HT1080 (cell line): ENCODE measurements around the gene TNN. TPM values are rescaled to one million over a fixed set of nuclear protein-coding genes. Genes with fewer than 3 reads are reported as not detected.
A peak's percentile ranks its signal among the peaks of the same experiment; 100 is the strongest.

Experiments
- DNase-seq: peaks from one replicate; pipeline ENCODE4 v3.0.0-alpha.2; 2015; ENCODE audit warnings: low read depth
- total RNA-seq: library from RNA; depleted of rRNA; stranded (reverse); fragments of >200 nt; shearing (Covaris generic); gene quantifications from 2 replicates; pipeline ENCODE4 v1.2.3, GENCODE V29; 2014

Gene TNN
- total RNA-seq, 1 experiment from 2014 or later = 0.06 TPM

DNA sequence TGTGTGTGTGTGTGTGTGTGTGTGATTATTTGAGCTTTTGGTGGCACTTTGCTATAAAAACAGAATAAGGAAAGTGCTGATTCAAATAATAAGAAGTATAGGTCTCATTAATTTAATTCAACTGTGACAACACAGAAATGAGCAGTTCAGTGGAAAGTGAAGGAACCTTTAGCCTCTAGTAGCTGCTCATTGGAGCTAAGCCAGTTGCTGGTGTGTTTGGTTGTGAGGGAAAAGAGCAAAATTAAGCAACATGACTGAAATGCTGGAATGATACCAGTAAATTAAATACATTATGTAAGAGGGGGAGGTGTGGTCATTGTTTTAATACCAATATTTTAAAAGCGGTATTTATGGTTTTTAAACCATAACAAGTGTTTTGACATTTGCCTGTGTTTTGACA is 69.7 kb downstream of the TNN start:
- DNase-seq = no peak

DNA sequence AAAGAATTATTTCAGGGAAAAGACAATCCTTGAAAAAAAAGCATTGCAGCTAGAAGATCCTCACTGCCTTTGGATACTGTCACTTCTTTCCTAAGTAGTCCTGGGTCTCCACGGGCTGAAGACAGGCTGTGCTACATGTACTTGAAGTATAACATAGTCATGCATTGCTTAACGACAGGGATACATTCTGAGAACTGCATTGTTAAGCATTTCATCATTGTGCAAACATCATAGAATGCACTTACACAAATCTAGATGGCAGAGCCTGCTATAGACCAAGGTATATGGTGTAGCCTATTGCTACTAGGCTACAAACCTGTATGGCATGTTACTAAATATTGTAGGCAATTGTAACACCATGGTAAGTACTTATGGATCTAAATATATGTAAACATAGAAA is 70.9 kb downstream of the TNN start:
- DNase-seq = no peak

DNA sequence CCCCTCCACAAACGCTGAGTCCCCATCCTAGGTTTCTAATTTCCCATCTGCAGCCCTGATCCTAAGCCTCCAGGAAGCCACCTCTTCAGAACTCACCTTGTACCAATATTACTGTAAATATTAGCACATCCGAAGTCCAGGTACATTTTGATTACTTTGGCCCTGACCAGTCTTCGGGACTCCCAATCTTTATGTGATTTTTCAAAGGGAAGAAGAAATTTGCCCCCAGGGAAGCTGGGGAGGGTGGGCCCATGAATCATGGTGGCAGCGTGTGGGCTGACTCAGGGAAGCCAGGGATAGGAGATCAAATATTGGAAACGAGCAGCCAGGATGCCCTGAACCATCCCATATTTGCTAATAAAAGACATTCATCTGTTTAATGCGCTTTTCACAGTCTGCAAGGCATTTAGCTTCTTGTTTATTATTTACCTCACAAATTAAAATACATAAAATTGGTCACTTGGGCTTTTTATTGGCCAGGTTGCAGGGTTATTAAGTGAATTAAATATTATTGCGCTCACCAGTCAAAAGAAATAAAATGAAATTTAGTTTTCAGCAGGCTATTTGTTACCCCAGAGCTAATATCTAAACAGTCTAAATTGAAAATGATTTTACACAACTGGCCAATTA is 78.4 kb downstream of the TNN start:
- DNase-seq = peak; percentile 22

DNA sequence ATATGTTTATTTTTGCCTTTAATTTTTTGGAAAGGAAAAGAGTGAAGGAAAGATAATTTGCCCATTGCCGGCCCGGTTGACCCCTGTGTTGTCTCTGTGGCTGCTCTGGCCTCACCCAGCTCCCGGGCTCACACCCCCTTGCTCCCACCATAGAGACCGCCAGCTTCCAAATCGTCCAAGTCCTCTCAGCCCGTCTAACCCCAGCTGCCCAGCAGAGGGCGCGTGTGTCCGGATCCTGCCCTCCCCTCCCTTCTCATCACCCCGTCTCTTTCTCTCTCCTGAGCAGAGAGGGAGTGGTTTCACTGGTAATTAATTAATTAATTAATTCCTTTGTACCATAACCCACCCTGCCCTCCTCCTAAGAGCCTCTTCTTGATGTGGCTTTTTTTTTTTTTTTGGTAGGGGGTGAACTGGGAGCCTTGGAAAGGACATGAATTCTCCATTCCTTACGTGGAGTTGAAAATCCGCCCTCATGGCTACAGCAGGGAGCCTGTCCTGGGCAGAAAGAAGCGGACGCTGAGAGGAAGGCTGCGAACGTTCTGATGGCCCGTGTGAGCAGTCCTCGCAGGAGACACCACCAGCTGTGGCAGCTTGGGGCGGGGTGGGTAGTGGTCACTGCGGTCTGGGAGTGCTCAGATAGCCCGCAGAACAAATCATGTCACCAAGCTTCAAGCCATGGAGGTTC is 79.0 kb downstream of the TNN start:
- peak; percentile 57 for DNase-seq

DNA sequence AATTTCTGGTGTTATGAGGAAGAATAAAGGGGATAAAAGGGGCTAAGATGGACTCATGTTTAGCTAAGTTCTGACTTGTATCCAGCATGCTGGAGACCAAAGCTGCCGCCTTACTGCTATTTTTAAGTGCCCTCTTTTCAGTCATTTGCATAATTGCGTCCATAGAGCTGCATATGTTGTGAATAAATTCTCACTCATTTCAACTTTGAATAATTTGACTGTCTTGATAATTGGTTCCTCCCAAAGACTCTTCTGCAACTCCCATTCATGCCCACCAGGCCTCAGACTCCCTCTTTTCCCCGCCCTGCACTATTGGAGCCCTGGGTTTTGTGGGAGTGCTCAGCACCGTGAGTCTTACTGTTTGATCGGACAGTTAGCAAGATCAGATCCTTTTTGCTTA is 79.9 kb downstream of the TNN start:
- DNase-seq = no peak

DNA sequence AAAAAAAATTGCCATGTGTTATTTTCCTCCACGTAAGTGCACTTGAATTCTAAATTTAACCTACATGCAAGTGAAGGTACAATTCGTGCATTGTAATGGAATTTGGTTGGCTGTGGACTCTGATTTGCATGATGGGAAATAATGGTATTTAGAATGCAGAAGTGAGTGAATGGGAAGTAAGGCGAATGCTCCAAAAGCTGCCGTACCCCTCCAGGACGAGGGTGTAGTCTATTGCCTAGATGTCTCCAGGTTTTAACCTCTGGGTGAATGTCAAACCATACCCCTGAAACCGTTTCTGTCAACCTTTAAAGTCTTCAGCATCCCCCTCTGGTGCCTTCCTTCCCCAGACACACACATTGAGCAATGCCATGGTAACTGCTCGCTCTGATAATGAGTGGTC is 80.4 kb downstream of the TNN start:
- no peak for DNase-seq

DNA sequence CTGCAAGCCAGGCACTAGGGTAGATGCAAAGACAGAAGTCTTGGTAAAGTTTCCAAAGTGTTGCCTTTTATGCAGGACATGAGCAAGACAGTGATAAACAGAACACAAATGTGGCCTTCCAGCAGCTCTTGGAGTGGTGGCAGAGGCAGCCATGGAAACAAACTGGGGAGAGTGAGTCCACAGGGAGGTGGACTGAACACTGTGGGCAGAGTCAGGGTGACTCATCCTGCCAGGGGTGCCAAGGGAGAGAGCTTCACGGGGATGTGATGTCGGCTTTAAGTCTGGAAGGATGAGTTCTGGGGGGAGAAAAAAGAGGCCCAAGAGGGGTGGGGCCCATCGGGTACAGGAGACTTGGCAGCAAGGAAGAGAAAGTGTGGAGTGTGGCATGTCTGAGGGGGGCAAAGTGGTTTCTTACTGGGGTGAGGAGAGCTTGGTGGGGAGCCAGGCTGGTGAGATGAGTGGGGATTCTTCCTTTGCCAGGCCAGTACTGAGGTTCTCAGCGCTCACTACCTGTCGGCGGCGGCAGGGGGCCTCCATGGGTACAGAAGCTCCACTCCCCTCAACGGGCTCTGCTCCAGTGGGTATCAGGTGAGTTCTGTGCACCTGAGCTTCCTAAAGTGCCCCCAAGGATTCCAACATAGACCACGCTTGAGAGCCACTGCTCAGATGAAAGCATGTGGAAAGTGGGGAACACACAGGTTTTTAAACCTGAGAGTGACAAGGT is 83.1 kb downstream of the TNN start:
- DNase-seq = peak; percentile 74

DNA sequence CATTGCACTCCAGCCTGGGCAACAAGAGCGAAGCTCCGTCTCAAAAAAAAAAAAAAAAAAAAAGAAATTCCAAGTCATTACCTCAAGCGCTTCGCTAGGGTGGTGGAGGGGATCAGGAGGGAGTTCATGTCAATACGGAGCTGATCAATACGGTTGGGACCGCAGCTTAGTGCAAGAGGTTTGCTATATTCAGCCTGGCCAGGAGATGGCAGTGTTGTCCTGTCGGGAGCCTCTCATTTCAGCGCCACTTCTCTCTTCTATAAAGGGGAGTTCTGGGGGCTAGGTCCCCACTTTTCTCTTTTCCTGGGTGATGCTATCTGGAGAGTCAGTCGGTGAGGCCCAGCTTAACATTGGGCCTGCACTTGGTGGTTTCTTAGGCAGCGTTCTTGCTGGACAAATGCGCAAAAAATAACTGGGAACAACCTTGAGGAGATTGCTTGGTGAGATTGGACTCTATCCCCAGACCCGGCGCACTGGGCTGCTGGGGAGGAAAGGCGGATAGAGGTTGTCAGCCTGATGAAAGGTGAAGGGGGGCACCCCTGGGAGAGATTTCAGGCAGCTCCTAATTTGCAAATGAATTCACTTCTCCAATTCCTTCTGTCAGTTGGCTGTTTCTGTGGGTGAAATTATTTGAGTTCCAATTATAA is 84.5 kb downstream of the TNN start:
- DNase-seq = peak; percentile 37

DNA sequence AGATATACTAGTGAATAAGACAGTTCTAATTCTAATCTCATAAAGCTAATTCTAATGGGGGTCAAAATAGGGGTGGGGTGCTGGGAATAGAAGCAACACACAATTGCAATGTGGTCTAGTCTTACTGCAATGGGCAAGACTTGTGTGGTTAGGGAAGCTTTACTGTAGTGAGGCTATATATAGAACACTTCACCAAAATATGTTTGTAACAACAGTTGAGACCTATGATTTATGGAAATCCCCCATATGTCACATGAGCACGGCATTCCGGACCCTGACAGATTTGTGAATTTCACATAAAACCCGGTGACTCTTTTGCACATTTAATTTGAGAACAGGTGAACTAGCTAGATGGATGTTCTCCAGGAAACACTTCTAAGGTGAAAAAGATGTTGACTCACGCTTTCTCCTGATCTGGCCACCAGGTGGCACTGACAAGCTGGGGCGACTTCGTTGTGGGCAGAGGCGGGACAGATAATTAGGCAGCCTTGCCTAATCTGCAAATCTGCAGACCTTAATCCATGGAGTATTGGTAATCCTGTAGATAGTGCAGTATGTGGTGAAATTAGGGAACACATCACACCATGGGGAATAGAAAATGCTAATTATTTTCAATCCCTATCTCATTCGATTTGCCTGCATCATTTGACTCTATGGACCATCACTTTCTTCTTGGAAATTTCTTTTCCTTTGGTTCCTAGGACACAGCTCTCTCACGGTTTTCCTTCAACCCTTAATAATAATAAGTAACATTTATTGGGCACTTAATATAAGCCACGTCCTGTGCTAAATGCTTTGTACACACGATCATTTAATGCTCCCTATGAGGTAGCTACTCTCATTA is 87.2 kb downstream of the TNN start:
- peak; percentile 39 for DNase-seq

DNA sequence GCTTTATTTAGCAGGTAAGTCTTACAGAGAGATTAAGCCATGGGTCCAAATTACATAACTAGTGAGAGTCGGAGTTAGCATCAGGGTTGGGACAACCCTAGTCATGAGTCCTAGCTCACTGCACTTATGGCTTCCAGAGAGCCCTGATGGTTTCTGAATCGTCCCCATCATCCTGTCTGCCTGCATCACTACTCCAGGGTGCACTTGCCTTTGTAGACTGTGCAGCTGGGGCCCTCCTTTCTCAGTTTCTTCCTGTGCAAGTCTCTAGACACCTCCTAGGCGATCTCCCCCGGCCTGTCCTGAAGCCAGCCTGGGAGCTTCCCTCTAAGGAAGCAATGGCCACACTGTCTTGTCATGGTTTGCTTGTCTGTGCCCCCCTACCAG is 87.8 kb downstream of the TNN start:
- DNase-seq = no peak

DNA sequence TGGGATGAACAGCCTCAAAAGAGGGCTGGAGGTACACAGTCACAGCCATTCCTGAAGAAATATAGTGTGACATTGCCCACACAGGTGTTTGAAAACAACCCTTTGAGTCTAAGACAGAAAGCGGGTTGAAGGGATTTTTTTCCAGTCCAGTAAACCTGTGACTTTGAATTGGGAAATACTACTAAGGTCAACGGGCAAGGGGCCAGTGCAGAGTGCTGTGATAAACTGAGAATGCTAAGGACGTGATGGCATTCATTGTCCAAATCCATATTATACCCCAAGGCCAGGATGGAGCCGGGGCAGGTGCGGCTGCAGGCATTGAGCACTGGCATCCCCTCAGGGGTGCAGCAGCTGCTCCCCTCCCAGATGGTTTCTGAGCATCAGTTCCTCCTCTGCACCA is 88.3 kb downstream of the TNN start:
- DNase-seq = no peak

DNA sequence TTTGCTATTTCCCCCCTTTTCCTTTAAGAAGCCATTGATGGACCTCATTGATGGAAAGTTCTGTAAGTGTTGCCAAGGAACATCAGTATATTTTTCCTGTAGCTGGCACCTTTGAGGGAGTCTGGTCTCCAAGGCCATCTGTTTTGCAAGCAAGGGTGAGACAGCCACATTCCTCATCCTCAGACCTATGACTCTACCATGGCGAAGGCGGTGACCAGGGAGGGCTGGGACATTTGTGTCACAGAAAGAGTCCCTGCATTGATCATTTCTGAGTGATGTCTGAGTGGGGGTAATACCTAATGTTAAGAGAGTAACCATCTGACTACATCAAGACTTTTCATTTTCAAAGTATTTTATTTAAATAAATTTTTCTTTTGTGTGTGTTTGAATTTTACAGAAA is 89.6 kb downstream of the TNN start:
- no peak for DNase-seq

DNA sequence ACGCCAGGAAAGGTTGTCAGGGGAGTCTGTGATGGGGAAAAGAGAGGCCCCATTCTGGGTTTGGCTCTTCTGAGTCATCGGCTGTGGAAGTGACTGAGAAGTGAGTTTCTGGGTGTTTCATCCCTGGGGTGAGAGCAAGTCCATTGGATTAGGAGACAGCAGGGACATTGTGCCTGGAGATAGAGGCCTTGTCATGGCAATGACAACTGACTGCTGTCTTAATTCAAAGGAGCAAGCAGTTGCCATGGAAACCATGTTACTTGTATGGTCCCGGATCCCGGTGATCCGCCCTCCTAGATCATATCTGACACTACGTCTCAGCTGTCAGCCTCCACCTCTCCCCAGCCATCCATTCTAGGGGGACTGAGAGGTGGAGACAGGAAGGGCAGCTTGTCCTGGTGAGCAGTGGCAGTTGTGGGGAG is 90.5 kb downstream of the TNN start:
- peak; percentile 76 for DNase-seq

DNA sequence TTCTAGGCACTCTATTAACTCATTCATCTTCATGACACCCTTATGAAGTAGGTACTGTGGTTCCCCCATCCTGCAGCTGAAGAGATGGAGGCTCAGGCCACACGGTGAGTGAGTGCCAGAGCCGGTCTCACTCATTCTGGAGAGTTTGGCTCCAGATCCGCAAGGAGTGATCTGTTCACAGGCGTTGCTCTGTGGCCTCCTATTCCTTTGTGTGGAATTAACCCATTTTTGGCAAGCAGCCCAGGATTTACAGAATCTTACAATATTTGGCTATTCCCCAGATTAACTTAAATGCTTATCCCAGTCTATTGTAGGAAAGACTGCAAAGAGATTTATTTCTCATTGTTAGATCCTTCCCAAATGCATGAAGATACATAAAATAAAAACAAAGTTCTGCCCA is 95.3 kb downstream of the TNN start:
- no peak for DNase-seq

DNA sequence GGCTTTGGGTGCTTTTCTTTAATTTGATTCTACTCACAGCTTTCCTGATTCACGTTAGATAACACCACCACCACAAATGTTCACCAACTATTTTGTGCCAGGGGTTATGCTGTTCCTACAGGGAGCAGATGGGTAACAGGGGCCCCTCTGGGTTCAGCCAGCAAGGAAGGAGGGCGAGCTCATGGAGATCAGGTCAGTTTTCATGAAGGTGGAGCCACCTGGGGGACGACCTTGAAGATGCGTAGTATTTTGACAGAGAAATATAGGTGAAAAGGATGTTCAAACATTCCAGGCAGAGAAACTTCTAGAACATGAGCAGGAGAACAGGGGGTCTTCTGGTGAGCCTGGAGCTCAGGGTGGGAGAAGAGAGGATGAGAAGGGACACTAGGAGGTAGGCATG is 96.1 kb downstream of the TNN start:
- DNase-seq = no peak

DNA sequence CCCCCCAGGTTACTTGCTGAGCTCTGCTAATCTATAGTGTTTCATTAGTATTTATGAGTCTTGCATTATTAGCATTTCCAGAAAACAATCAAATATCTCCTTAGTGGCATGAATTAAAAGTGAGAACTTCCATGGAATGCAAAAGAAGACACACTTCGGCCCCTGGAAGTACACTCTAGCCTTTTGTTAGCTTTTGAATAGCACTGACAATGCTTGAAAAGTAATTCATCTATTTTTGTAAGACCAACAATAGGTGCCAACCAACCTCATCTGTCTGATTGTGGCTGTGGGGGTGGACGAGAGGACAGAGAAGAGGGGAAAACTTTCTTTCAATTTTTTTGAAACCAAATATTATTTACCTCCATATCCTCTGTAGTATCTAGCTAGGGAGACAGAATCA is 97.1 kb downstream of the TNN start:
- DNase-seq = no peak

DNA sequence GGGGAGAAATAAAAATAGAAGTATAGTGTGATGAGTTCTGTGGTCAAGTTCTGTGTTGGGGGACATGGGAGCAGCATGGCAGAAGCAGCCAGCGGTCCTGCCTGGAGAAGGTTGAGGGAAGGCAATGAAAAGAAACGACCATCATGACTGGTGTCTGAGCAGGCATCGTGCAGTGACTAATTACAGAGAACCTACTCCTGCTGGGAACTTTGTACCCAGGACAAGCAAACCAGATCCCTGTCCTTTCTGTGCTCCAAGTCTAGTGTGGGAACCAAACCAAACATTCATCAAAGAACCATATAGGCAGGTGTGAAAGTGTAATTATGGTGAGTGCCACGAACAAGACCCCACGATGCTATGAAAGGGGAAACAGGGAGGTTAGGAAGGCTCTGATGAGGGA is 99.1 kb downstream of the TNN start:
- no peak for DNase-seq

DNA sequence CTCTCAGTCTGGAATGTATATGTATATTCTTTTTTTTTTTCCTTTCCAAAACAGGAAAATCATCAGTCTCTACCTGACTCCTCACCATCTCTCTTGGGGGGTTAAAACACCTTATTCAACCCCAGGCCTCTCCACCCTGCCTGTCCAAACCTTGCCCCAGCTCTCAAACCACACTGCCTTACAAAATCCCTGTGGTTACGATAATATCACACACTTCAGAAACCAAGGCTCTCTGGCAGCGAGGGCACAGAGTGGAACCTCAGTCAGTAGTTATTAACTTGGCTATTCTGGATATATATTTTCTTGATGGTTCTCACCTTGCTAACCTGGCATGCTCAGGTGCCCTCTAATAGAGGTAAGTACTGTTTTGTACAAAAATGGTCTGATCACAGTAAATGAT is 100.2 kb downstream of the TNN start:
- DNase-seq = no peak

DNA sequence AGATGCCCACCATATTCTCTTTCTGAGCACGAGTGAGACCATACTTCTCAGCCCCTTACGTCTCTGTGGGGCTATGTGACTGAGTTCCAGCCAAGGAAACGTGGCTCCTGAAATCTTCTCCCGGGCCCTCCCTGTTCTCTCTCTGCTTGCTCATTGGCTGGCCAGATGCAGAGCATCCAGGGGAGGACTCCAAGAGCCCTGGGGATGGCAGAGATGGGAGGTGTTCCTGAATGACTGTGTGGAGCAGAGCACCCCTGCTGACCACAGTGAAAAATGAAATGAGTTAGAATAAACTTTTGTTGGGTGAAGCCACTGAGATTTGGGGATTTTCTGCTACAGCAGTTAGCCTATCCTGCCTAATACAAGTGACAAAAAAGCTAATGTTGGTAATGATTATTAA is 101.1 kb downstream of the TNN start:
- peak; percentile 54 for DNase-seq

DNA sequence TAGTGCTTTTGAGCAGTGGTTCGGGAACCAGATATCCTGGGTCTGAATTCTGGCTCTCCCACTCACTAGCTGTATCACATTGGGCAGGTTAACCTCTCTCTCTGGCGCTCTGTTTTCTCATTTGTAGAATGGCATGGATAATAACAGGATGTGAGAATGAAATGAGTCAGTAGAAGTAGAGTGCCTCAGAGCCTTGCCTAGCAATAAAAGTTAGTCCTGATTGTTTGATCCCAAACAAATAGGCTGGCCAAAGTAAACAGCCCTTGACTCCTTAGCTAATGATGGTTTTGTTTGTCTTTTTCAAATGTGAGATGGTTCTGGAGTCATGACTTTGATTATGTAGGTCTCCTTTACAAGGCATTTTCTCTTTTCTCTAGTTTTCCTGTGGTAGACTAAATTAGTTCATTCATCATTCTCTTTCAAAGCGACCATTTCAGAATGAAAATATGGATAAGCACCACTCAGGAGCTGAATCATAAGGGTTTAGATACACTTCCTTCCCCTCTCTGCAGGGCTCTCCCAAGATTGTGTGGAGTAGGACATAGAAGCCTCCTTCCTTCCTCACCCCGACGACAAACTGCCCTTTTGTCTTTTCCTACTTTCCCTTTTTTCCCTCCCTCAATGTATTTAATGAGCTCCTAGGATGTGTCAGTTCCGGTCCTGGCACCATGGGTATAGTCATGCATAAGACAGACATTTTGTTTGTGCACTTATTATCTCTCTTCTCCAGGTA is 101.8 kb downstream of the TNN start:
- DNase-seq = peak; percentile 88
